IMR-90 (cell line): ENCODE results near the gene TMEM131L. TPM values are rescaled to one million over a fixed set of nuclear protein-coding genes. Genes with fewer than 3 reads are reported as not detected.
A peak's percentile ranks its signal among the peaks of the same experiment; 100 is the strongest.

Experiments
- ATAC-seq: fragments of 200-7000 bp; cut with Tn5 transposase; 2 replicates; pipeline ENCODE4 v1.9.1; 2020; ENCODE audit warnings: low read depth, mild to moderate bottlenecking, moderate library complexity
- BruUV-seq: library from RNA; stranded (reverse); fragments of 400-500 nt; replicated peaks from 2 replicates; lab custom pipeline; 2021; lab: Mats Ljungman, UMichigan
- CTCF ChIA-PET: fragments of 300-600 bp; formaldehyde crosslinking; extraction: SDS; loops from one replicate; lab custom pipeline; 2021; ENCODE audit warnings: antibody characterized with exemption; lab: Yijun Ruan, JAX
- POLR2A ChIA-PET: fragments of 300-600 bp; sonication (Branson Sonifier 250); formaldehyde crosslinking; loops from one replicate; lab custom pipeline; 2022; ENCODE audit warnings: antibody characterized with exemption; ENCODE audit not compliant: unreplicated experiment; lab: Charles Lee
- DNase-seq: peaks from one replicate; pipeline ENCODE4 v3.0.0; 2013
- H2AFZ ChIP-seq: replicated peaks from 2 replicates; pipeline ENCODE3; 2013; ENCODE audit warnings: low read length, mild to moderate bottlenecking; ENCODE audit not compliant: poor library complexity
- H2AK5ac ChIP-seq: 2 replicates; pipeline ENCODE4 v1.6.1; 2013; ENCODE audit warnings: low read depth, low read length, inconsistent platforms
- H2AK9ac ChIP-seq: replicated peaks from 2 replicates; pipeline ENCODE3; 2013; ENCODE audit warnings: mild to moderate bottlenecking, low read depth, low read length, moderate library complexity; ENCODE audit not compliant: poor library complexity
- H2BK120ac ChIP-seq: 2 replicates; pipeline ENCODE4 v1.6.1; 2013; ENCODE audit warnings: low read depth, low read length, inconsistent platforms
- H2BK15ac ChIP-seq: 3 replicates; pipeline ENCODE4 v1.6.1; 2013; ENCODE audit warnings: low read depth, low read length, inconsistent platforms
- H2BK20ac ChIP-seq: 2 replicates; pipeline ENCODE4 v1.6.1; 2013; ENCODE audit warnings: low read depth, mild to moderate bottlenecking, inconsistent platforms, low read length, moderate library complexity
- H2BK5ac ChIP-seq: 2 replicates; pipeline ENCODE4 v1.6.1; 2013; ENCODE audit warnings: mild to moderate bottlenecking, low read depth, low read length, inconsistent platforms; ENCODE audit not compliant: poor library complexity, severe bottlenecking
- H3K14ac ChIP-seq: replicated peaks from 2 replicates; pipeline ENCODE4 v1.6.1; 2013; ENCODE audit warnings: low read depth, low read length, inconsistent platforms
- H3K18ac ChIP-seq: 2 replicates; pipeline ENCODE4 v1.6.1; 2013; ENCODE audit warnings: low read depth, low read length, control low read depth
- H3K23ac ChIP-seq: 2 replicates; pipeline ENCODE4 v1.6.1; 2013; ENCODE audit warnings: low read depth, low read length, inconsistent platforms
- H3K27ac ChIP-seq: 2 replicates; pipeline ENCODE4 v1.5.1; 2013; ENCODE audit warnings: mild to moderate bottlenecking, control low read depth, low read length; ENCODE audit not compliant: insufficient read depth
- H3K27me3 ChIP-seq: 2 replicates; pipeline ENCODE4 v1.6.1; 2013; ENCODE audit warnings: low read length; ENCODE audit not compliant: control insufficient read depth, insufficient read depth
- H3K36me3 ChIP-seq: 2 replicates; pipeline ENCODE4 v1.6.1; 2013; ENCODE audit warnings: low read length, mixed read lengths; ENCODE audit not compliant: control insufficient read depth, insufficient read depth
- H3K4ac ChIP-seq: 2 replicates; pipeline ENCODE4 v1.6.1; 2013; ENCODE audit warnings: low read depth, low read length, inconsistent platforms
- H3K4me1 ChIP-seq: 2 replicates; pipeline ENCODE4 v1.6.1; 2013; ENCODE audit warnings: low read length, mixed read lengths; ENCODE audit not compliant: control insufficient read depth, insufficient read depth
- H3K4me2 ChIP-seq: 2 replicates; pipeline ENCODE4 v1.6.1; 2013; ENCODE audit warnings: low read depth, mild to moderate bottlenecking, control low read depth, low read length, moderate library complexity
- H3K4me3 ChIP-seq: 2 replicates; pipeline ENCODE4 v1.5.1; 2013; ENCODE audit warnings: low read depth, mild to moderate bottlenecking, control low read depth, low read length, moderate library complexity; ENCODE audit not compliant: insufficient read depth
- H3K56ac ChIP-seq: 2 replicates; pipeline ENCODE4 v1.6.1; 2013; ENCODE audit warnings: low read length, inconsistent platforms; ENCODE audit not compliant: insufficient read depth; ENCODE audit errors: extremely low read depth
- H3K79me1 ChIP-seq, 2 experiments: 2 replicates each; pipeline ENCODE4 v1.6.1; 2013; ENCODE audit warnings: low read length in 2 of 2, inconsistent platforms in 1 of 2, low read depth in 1 of 2
- H3K9ac ChIP-seq: 2 replicates; pipeline ENCODE4 v1.6.1; 2013; ENCODE audit warnings: low read depth, low read length, control low read depth
- H3K9me1 ChIP-seq: 2 replicates; pipeline ENCODE4 v1.6.1; 2013; ENCODE audit warnings: low read length, inconsistent platforms; ENCODE audit not compliant: insufficient read depth
- H3K9me3 ChIP-seq: 2 replicates; pipeline ENCODE4 v1.6.1; 2013; ENCODE audit warnings: low read length; ENCODE audit not compliant: control insufficient read depth, insufficient read depth
- H4K20me1 ChIP-seq: 2 replicates; pipeline ENCODE4 v1.6.1; 2013; ENCODE audit warnings: low read length, inconsistent platforms; ENCODE audit not compliant: insufficient read depth
- H4K5ac ChIP-seq: 2 replicates; pipeline ENCODE4 v1.6.1; 2013; ENCODE audit warnings: mild to moderate bottlenecking, low read depth, low read length, control low read depth
- H4K8ac ChIP-seq, 2 experiments: 2 replicates each; pipeline ENCODE4 v1.6.1; 2013; ENCODE audit warnings: low read depth in 2 of 2, low read length in 2 of 2, control low read depth in 1 of 2, inconsistent platforms in 1 of 2
- H4K91ac ChIP-seq: 2 replicates; pipeline ENCODE4 v1.6.1; 2013; ENCODE audit warnings: low read depth, low read length, inconsistent platforms; ENCODE audit not compliant: insufficient read depth
- NFE2L2 ChIP-seq: fragments of 150-350 bp; IDR thresholded peaks from 2 replicates; pipeline ENCODE4 v1.6.1; 2016; ENCODE audit warnings: low read depth, mild to moderate bottlenecking, low read length
- RAD21 ChIP-seq: IDR thresholded peaks from 2 replicates; pipeline ENCODE4 v1.6.1; 2012; ENCODE audit warnings: low read length, improper control_type of control experiment
- RFX5 ChIP-seq: IDR thresholded peaks from 2 replicates; pipeline ENCODE4 v1.8.0; 2012; ENCODE audit warnings: low read depth, mild to moderate bottlenecking, low read length, moderate library complexity
- WGBS, 2 experiments: methylation state at CpG; one replicate each; pipeline versions ENCODE4 v1.1.5 to v1.1.7; 2013; ENCODE audit warnings: missing lambda C conversion rate in 2 of 2; ENCODE audit not compliant: insufficient read length in 1 of 2; ENCODE audit errors: extremely low coverage in 2 of 2; 5-methylcytosine and 5-hydroxymethylcytosine counted together
- dilution Hi-C: fragments of 300-500 bp; cut with HindIII; formaldehyde crosslinking; loops from one replicate; pipeline ENCODE4 v1.14.3; 2018; ENCODE audit warnings: low sequenced_read_pairs; ENCODE audit not compliant: unreplicated experiment
- in situ Hi-C: fragments of 300-500 bp; cut with MboI; formaldehyde crosslinking; loops from 3 replicates; pipeline ENCODE4 v1.14.3; 2019; ENCODE audit warnings: low sequenced_read_pairs, inconsistent platforms, mixed read lengths
- intact Hi-C: fragments of 100-400 bp; cut with micrococcal nuclease; formaldehyde crosslinking; loops from 2 replicates; pipeline ENCODE4 v1.10.0; 2022
- polyA plus RNA-seq, 3 experiments: library from polyadenylated mRNA; depleted of rRNA; stranded (reverse); fragments of >200 nt; gene quantifications; 2 replicates each; pipeline ENCODE4 v1.2.3, GENCODE V29; 2012; ENCODE audit warnings: low replicate concordance in 1 of 3
- total RNA-seq: library from RNA; depleted of rRNA; stranded (reverse); fragments of >200 nt; gene quantifications from 2 replicates; pipeline ENCODE4 v1.2.3, GENCODE V29; 2012
- TF ChIP-seq, protein P1 (sequence below): conservative IDR thresholded peaks from 2 replicates; pipeline ENCODE4 v1.5.1; 2012; ENCODE audit warnings: mild to moderate bottlenecking, low read depth, low read length, improper control_type of control experiment

The TMEM131L gene
- total and polyA plus RNA-seq, 2 of the 4 experiments (the other 2 are of a cell fraction) = 8.4 to 23.8 TPM

DNA sequence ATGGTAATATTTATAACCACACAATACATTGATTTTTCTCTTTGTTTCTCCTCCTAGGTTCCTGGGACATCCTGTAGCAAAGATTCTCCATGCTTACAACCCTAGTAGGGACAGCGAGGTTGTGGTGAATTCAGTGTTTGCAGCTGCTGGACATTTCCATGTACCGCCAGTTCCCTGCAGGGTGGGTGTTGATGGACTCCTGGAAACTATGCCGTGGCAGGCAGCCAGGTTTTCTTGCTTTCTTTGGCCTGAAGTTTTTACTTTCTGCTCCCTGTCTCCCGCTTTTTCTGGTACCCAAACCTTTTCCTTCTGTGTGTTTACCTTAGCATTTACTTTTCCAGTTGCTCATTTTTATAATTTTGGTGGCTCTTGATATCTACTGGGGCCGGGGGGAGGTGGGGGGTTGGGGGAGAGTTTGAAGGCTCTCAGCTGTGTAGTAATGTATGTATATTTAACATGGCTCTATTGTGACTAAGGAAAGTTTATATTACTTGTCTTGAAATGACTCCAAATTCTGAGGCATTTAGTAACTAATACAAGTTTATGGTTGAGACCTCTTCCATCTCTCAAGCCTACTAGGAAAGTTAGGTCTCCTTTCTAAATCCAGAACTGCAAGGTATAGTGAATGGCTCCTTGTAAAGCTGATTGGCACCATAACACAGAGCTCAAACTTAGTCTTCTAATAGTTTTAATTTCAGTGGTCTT, 89.7 kb downstream of the TMEM131L start:
- peak overlapping the region; percentile 18 for H3K27ac ChIP-seq
- no peak overlapping the region for H2BK20ac ChIP-seq
- peak; percentile 84 for DNase-seq
- peak overlapping the region in 1 of 2 experiments; percentile 1; a peak in 1 of 4 replicates for H4K8ac ChIP-seq
- H3K27me3 ChIP-seq = no peaks in the 10 kb centered on the region
- H3K9me1 ChIP-seq = peaks cover 5% of the 10 kb centered on the region; the same call in 1 of the 2 replicates
- no peaks in the 10 kb centered on the region; the same call in 1 of the 2 replicates for H4K20me1 ChIP-seq
- H4K91ac ChIP-seq = no peak overlapping the region
- H3K79me1 ChIP-seq = peaks cover 4 to 5% of the 10 kb centered on the region in 2 experiments; a peak in 3 of 4 replicates
- no peak overlapping the region for H3K9ac ChIP-seq
- ChIA-PET POLR2A (no interaction called here), CTCF (interaction anchor here (0.5 to 1.9 kb wide), 3 partner anchors 18 to 745 kb away, joined by 3 to 5 read pairs (median 3); no protein-coding TSS in a partner anchor)
- ATAC-seq = peak; percentile 89
- in situ Hi-C loops (no loop called here), intact Hi-C loops (loop anchor here (1.0 kb wide), 1 partner anchor 42 kb away; no protein-coding TSS in a partner anchor), dilution Hi-C loops (no loop called here)
- H3K9me3 ChIP-seq = no peaks in the 10 kb centered on the region
- no peak for TF ChIP-seq RFX5
- TF ChIP-seq RAD21 = no peak
- no peak for TF ChIP-seq NFE2L2
- TF ChIP-seq, protein P1, sequence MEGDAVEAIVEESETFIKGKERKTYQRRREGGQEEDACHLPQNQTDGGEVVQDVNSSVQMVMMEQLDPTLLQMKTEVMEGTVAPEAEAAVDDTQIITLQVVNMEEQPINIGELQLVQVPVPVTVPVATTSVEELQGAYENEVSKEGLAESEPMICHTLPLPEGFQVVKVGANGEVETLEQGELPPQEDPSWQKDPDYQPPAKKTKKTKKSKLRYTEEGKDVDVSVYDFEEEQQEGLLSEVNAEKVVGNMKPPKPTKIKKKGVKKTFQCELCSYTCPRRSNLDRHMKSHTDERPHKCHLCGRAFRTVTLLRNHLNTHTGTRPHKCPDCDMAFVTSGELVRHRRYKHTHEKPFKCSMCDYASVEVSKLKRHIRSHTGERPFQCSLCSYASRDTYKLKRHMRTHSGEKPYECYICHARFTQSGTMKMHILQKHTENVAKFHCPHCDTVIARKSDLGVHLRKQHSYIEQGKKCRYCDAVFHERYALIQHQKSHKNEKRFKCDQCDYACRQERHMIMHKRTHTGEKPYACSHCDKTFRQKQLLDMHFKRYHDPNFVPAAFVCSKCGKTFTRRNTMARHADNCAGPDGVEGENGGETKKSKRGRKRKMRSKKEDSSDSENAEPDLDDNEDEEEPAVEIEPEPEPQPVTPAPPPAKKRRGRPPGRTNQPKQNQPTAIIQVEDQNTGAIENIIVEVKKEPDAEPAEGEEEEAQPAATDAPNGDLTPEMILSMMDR = no peak
- H3K18ac ChIP-seq = no peak overlapping the region
- H4K5ac ChIP-seq = no peak overlapping the region
- H2AK5ac ChIP-seq = no peak overlapping the region
- no TSS peak for BruUV-seq
- WGBS, 2 experiments = no CpG with 5 or more reads among the region's 5 CpGs
- no peak overlapping the region for H3K23ac ChIP-seq
- H3K14ac ChIP-seq = no peak overlapping the region
- peak overlapping the region; percentile 12; the same call in 1 of the 2 replicates for H3K4me3 ChIP-seq
- no peak overlapping the region for H3K56ac ChIP-seq
- no peak overlapping the region for H2BK15ac ChIP-seq
- peak overlapping the region; percentile 14; the same call in 1 of the 2 replicates for H2BK120ac ChIP-seq
- H3K4me2 ChIP-seq = peak overlapping the region; percentile 75
- peaks cover 3% of the 10 kb centered on the region; the same call in 1 of the 2 replicates for H3K36me3 ChIP-seq
- H3K4me1 ChIP-seq = peaks cover 7% of the 10 kb centered on the region
- peak overlapping the region; percentile 37 for H2BK5ac ChIP-seq
- no peak overlapping the region for H2AK9ac ChIP-seq
- H3K4ac ChIP-seq = no peak overlapping the region
- H2AFZ ChIP-seq = peak overlapping the region; percentile 67
